ENCODE results near the gene RFC3.

DNA sequence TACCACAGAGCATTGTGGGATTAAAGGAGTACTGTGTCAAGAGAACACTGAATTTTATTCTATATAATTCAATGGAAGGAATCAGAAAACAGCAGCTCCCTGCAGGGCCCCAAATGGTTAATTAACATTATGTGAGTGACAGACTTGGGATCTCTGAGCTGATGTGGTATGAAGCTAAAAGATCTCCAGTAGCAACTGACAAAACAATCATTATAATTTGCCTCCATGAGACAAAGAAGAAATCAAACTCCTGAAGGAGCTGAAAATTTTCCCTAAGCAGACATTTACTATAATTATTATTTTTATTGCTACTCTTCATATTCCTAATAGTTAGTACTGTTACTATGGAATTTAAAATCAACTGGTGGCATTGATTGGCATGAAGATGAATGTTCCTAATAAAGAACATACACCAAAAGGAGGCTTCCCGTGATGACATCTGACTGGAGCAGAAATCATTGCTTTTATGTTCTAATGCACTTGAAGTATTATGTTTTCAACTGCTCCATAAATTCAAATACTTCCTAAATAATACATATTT is 28.8 kb upstream of the RFC3 start:
- TF ChIP-seq CTCF (IDR thresholded peaks at IDR 0.05; ENCODE audit: borderline replicate concordance, extremely low read depth, low read length, poor library complexity, severe bottlenecking) = no peak
- no peak for TF ChIP-seq EZH2 (IDR thresholded peaks at IDR 0.05; ENCODE audit: borderline replicate concordance, low read depth, low read length, severe bottlenecking)
